ENCODE results near the gene MALAT1.

MALAT1 gene

DNA sequence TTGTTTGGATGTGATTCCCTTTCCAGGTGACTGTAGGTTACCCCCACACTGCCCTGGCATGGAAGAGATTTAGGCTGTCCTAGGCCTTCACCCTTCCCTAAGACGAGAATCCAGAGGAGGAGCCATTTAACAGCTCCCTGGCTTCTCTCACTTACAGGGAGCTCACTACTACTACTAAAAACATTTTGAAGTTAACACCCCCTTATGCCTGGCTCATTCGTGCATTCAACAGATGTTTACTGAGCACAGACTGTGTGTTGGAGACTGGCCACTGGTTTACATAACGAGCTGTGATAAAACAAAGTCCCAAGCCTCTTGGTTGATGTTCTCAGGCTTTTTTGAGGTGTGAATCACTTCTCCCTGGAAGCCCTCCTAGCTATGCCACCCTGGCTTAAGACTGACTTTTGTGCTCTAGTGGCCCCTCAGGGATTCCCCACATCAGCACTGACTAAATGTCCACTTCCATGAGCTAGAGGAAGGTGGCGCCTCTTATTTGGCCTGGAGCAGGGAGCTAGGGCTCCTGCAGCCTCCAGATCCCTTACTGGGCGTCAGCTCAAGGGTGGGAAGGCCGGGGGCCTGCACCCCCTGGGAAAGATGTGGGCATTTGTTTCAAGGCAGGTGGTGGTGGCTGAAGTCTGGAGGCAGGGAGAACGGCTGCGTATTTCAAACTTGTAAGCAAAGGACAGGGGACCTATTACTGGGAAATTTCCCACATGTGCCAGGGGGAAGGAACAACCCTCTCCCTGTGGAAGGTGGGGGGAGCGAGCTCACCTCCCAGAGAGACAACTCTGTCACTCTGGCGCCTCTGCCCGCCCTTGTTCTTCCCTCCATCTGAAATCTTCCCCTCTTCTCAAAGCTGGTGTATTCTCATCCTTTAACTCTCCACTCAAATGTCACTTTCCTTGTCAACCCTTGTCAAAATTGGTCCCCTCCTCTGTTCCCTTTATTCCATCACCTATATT, 19.4 kb upstream of the MALAT1 start:
- peak; percentile 68 for DNase-seq (ENCODE audit: low spot score)

DNA sequence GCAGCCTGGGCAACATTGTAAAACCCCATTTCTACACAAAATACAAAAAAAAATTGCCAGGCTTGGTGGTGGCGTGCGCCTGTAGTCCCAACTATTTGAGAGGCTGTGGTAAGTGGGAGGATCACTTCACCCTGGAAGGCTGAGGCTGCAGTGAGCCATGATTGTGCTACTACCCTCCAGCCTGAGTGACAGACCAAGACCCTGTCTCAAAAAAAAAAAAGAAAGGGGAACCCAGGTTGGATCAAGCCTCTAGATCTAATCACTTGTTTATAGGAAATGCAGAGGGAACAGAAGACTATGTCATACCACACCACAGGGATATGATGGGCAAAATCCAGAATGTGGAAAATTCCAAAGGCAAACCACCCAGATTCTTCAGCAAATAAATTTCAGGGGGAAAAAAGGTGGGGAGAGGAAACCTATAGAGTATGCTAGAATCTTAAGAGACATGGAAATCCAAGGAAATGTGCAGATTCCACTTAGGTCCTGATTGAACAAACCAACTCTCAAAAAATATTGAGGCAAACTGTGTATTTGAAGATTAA, 16.5 kb upstream of the MALAT1 start:
- DNase-seq (ENCODE audit: low spot score), result no peak

DNA sequence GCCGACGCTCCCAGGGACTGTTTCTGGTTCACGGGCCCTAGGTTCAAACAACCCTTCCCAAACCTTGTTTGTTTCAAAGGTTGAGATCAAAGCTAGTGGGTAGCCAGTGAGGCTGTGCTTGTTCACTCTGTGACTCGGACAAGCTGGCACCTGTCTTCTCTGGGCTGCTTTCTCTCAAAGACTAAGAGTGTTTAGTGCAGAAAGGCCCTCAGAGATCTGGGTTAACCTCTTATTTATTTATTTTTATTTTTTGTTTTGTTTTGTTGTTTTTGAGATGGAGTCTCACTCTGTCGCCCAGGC, 13.0 kb upstream of the MALAT1 start:
- no peak for DNase-seq (ENCODE audit: low spot score)

DNA sequence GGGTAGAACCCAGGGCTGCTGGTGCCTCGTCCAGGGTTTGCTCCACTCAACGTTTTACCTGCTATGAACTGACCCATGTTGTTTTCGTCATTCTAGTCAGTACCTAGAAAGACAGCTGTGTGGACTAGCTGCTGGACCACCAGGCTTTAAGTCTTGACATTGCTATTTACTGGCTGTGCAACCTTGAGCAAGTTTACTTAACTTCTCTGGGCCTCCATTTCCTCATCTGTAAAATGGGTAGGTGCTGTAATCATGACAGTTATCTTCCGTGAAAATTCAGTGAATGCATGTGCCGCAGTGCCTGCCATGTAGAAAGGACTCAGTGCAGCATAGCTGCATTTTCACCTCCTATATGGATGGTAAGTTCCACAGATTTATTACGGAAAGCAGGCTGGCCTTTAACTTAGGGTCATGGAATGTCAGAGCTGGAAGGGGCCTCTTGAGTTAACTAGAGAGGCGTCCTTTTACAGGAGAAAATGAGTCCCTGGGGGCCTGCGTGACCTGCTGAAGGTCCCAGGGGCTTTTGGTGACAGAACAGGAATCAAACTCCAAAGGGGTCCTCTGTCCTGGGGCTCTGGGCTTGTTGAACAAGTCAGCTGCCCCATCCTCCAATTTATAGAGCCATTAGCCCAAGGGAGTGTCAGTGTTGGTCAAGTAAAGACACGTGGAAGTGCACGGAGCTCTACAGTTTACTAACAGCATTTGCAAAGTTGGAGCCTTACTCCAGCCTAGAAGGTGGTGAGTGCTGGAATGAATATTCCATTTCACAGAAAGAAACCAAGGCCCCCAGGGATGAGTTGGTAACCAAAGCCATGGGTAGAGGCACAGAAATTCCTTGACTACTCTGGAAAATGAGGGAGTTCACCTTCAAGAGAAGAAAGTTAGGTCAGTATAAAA, 12.0 kb upstream of the MALAT1 start:
- DNase-seq (ENCODE audit: low spot score), result no peak

DNA sequence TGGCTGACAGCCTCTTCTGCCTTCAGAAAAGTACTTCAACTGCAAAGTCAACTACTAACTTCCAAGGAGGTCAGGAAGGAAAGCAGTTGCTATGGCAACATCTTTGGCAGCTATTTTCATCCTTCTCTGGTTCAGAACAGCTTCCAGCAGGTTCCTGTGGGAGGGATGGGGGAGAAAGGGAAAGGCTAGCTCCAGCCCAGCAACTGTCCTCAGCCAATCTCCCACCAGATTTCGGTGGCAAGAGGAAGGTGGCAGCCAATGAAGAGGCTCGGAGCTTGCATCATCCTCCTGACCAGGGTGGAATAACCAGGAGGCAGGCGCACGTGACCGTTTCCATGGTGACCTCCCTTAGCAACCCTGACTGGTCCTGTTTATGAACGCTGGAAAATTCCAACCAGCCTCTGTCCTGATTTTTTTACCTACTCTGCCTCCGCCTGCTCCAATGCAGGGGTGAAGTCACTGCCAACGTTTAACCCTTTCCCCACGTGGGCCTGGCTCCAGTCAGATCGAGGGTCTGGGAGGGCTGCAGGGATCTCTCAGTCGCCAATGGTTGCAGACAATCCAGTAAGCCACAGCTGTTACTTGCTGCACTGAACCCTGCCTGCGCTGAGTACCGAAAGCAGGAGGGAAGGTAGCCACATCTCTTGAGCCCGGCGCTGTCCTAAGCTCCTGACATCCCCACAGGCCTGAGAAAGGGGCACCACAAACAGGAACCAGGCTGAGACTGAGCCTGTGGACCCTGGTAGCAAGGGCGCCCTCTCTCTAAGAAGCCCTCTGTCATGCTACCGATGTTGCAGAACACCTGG, 11.2 kb upstream of the MALAT1 start:
- DNase-seq (ENCODE audit: low spot score), result peak; percentile 99

DNA sequence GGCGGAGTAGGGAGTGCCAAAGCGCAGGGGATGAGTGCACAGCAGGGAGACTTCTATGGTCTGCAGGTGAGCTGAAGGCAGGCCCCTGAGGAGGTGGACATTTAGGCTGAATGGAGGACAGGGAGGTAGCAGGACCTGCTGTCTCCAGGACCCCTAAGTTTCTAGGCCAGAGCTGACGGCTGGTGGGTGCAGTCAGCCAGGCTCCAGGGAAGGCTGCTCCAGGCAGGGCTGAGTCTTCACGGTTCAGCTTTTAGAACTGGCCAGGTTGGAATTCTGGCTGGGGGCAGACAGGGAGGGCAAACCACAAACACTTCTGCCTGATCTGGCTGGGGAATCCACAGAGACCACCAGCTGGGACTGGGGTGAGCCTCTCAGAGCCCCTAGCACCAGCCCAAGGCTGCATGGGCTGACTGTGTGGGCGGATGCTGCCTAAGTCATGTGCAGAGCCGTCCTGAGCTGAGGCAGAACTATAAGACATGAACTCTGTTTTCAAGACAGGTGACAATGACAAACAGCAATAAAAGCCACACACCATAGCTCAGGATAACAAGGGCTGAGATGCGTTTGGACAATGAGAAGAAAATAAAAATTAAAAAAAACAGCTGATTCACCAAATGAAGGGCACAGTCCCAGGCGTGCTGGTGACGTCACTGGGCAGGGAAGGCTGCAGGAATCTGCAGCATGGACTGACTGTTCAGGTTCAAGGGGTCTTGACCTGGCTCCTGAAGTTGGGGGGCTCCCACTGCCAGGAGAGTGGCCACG, 10.4 kb upstream of the MALAT1 start:
- DNase-seq (ENCODE audit: low spot score), result no peak

DNA sequence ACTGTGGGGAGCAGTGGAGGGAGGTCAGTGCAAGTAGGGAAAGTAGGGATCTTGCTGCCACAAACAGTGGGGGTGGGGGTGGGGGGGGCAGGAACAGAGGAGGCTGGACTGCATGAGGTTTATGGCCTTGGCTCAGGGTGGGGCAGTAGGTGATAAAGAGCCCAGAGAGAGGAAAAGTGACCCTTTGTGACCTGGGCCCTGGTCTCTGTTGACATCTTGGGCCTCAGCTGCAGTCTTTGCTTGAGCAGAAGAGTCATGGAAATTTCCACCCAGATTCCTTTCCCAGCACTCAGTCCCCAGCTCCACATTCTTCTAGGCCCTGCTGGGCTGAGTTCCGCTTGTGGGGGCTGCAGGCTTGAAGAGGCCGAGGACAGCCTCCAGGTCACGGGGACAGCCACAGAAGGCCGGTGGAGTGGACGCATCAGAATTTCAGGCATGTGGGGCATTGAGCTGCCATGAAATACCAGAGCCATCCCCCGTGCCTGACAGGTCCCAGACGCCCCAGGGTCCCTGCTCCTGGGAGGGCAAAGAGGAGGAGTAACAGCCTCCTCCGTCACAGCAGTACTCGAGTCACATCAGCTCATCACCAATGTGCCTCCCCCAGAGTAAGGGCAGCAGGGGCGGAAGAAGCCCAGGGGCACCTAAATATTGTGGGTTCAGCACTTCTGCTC, 9.7 kb upstream of the MALAT1 start:
- DNase-seq (ENCODE audit: low spot score), result peak; percentile 84

DNA sequence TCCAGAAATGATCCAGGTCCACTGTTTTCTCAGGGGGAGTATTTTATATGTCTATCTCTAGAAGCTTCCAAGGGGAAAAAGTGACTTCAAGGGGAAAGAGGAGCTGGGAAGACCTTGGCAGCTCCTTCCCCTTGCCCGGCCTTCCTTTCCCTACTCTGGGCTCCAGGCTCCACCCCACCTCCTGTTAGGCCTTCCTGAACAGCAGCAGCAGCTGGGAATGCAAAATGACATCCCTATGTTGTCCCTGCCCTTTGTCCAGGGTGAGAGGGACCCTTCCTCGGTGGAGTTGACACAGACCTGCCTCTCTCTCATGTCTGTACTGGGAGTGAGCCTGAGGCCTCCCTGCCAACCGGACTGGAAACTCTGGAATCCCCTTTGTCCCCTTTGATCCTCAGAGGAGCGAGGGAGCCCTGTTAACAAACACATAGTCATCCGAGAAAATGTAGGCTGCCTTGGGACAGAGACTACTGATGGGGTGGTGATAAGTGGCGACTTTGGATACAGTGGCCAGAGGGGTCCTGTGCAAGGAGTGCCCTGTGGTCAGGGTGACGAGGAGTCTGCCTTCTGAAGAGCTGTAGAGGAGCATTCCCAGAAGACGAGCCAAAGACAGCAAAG, 9.0 kb upstream of the MALAT1 start:
- peak; percentile 70 for DNase-seq (ENCODE audit: low spot score)

DNA sequence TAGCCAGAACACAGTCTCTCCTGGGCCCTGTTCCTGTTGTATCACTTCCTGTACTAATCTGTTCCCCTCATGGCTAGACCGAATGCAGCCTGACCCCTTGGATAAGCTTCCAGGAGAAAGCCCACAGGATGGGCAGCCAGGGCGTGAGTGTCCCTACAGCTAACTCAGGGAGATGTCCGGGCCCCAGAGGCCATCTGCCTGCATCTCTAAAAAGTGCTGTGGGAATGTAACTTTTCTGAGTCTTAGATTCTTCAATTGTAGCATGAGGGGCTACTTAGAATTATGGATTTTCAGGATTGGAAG, 7.7 kb upstream of the MALAT1 start:
- DNase-seq (ENCODE audit: low spot score), result no peak

DNA sequence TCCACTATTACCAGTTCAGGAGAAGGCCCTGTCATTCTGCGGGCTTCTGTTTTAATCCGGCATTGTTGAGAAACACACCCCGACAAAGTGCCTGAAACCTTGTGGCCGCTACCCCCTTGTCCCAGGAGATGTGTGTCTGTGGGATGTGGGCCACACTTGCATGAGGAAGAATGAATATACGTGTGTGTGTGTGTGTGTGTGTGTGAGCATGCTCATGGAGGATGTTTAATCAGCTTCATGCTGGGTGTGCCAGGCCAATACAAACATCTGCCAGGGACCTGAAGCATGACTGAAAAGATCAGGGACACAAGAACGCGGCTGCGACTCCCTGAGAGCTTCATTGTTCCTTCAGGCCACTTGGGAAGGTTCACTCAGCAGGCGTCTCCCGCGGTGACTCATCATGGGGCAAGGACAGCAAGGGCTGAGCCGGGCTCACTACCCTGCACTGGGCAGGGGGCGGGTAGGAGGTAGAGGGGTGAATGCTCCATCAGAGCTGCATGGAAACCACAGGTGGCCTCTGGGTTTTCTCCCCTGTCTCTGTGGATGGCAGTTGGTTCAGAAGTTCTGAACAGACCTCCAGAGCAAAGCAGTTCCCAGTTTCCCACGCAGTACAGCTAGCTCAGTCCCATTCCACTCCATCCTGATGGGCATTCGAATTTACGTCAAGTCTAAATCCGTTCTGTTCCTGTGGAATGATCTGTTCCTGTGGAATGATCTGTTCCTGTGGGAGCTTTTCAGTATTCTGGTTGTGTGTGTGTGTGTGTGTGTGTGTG, 7.0 kb upstream of the MALAT1 start:
- DNase-seq (ENCODE audit: low spot score), result peak; percentile 76

DNA sequence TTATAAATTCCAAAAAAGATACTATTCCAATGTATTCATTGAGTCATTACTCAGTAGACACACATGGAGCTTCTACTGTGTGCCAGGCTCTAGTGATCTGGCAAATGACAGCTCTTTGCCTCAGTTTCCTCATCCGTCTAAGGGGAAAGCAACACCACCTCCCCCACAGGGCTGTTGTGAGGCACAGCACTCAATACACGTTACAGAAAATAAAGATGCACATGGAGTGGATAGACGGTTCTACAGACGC, 6.5 kb upstream of the MALAT1 start:
- no peak for DNase-seq (ENCODE audit: low spot score)

DNA sequence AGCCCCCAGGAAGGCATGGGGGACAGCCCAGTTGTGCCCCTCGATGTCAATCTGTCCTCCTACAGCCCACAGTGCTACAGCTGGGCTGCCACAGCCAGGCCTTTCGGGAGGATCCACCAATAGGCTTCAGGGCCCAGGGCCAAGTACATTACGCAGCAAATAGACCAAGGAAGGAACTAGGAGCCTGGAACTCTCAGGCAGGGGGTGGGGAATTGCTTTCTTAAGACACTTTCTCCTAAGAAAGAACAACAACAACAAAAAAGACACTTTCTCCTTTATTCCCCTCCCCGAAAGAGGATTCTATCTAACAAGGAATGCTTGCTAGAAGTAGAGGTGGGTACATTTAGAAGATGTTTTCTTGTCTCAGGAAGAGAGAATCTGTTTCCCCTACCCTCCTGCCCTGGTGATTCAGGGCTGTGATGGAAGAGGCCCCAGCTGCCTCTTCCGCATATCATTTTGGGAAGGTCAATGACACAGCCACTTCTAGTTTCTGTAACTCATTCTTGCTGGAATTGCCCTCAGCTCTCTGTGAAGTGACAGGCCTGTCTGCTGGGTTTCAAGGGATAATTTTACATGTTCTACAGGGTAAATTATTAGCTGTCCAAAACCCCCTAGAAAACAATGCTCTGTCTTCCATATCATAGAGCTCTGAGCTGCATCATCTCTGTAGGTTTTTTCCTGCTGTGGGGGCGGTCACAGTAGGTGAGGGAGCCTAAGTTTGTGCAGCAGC, 6.0 kb upstream of the MALAT1 start:
- no peak for DNase-seq (ENCODE audit: low spot score)

DNA sequence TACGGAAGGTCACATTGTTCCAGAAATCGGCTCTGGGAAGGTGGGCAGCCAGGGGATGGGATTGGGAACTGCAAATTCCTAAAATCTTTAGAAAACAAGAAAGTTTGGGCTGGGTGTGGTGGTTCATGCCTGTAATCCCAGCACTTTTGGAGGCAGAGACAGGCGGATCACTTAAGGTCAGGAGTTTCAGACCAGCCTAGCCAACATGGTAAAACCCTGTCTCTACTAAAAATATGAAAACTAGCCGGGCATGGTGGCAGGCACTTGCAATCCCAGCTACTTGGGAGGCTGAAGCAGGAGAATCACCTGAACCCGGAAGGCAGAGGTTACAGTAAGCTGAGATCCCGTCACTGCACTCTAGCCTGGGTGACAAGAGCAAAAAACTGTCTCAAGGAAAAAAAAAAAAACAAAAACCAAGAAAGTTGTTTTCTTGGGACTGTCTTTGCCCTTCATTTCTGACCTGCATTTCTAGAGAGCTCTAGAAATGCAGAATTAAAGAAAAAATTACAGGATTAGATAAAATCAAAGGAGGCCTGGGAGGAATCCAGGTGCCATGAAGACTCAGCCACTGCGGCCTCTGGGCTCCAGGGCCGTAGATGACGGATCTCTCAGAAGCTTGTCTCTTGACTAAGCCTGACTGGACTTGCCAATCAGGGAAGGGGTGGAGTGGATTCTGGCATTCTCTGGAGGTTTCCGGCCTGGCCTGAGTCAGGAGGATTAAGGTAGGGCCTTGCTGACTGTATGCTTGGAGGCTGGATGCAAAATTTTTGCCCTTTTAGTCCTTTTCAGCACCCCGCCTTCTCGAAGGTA, 5.3 kb upstream of the MALAT1 start:
- no peak for DNase-seq (ENCODE audit: low spot score)

DNA sequence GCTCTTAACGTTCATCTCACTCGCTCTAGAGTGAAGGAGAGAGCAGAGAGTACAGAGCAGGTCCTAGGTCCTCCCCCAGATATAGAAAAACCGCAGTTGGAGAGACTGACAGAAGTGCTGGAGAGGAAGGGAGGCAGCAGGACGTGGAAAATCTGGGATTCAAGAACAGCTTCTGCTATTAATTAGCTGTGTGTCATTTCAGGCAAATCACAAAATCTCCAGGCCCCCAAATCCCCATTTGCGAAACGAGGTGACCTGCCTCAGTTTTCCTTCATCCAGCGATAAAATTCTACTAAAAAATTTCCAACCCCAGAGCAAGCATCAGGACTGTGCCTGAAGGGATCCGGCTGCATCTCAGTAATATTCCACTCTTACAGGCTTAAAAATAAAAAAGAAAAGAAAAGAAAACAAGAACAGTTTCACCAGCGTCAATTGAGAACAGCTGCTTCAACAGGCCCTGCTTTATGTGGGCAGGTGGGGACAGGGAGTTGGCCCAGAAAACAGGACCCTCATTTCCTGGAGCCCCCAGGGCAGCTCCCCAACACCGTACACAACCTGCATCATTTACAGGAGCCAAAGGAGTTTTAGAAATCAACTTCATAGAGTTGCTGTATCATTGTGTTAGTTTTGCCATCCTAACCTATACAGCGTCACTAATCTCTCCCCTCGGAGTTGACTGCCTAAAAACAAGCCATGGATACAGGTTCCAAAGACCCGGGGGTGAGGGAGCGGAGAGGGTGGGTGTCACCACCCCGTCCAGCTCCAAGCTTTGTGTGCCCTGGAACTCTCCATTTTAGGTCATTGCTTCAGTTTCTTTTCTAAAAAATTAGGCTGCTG, 2.3 kb upstream of the MALAT1 start:
- peak; percentile 61 for DNase-seq (ENCODE audit: low spot score)

DNA sequence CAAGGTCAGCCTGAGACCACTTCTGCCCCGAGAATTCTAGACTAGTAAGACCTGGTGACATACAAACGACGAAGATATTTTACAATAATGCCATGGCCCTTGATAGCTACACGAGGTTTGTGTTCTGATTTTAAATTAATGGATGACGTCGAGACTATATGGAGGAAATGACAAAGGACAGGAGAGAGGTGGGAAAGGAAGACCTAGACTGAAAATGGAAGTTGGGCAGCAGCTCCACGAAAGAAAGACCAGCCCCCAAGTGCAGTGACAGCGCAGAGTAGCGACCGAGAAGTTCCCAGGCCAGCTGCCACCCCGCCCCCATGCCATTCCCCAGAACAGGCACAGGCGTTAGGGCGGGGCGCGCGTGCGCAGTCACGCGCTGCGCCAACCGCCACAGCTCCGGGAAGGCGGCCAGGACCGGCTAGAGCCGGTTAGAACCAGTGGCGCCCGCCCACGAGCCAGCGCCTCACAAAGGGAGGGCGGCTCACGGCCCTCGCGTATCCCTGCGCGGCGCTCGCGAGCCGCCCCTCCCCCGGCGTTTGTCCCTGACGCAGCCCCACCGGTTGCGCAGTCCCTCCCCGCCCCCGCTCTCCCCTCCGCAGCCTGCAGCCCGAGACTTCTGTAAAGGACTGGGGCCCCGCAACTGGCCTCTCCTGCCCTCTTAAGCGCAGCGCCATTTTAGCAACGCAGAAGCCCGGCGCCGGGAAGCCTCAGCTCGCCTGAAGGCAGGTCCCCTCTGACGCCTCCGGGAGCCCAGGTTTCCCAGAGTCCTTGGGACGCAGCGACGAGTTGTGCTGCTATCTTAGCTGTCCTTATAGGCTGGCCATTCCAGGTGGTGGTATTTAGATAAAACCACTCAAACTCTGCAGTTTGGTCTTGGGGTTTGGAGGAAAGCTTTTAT, 1.5 kb upstream of the MALAT1 start:
- DNase-seq (ENCODE audit: low spot score), result peak; percentile 99

DNA sequence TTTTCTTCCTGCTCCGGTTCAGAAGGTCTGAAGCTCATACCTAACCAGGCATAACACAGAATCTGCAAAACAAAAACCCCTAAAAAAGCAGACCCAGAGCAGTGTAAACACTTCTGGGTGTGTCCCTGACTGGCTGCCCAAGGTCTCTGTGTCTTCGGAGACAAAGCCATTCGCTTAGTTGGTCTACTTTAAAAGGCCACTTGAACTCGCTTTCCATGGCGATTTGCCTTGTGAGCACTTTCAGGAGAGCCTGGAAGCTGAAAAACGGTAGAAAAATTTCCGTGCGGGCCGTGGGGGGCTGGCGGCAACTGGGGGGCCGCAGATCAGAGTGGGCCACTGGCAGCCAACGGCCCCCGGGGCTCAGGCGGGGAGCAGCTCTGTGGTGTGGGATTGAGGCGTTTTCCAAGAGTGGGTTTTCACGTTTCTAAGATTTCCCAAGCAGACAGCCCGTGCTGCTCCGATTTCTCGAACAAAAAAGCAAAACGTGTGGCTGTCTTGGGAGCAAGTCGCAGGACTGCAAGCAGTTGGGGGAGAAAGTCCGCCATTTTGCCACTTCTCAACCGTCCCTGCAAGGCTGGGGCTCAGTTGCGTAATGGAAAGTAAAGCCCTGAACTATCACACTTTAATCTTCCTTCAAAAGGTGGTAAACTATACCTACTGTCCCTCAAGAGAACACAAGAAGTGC, 661 bp upstream of the MALAT1 start:
- DNase-seq (ENCODE audit: low spot score), result peak; percentile 69
